Activated CD4-positive, alpha-beta T cell treated with anti-CD3 and anti-CD28 coated beads for 24 hours (primary cell): Measurements from ENCODE around the gene ABHD4.
"Not testable (repeated sequence)": the region's sequence is repeated elsewhere in the genome, so short reads cannot be mapped to it uniquely, and the experiment has no call there.

ENCODE experiments used
- DNase-seq, 2 donors: peaks; one replicate each; pipeline ENCODE4 v3.0.0-alpha.2; 2020; ENCODE audit warnings: low read depth in 2 of 2

ABHD4 gene

GRCh38 chr14:22589096-22589839 lies 8.8 kb upstream of the ABHD4 start, which contains the start of gene DAD1:
Gene DAD1 (minus strand): TSS chr14:22589224. CDS start chr14:22589157, 67 bp downstream.
- peak; percentile 98 for DNase-seq

GRCh38 chr14:22593189-22593588 lies 4.9 kb upstream of the ABHD4 start:
- DNase-seq: no peak

GRCh38 chr14:22593601-22594000 lies 4.5 kb upstream of the ABHD4 start:
- no peak for DNase-seq

- no peak for DNase-seq
These were observed 3.9 kb upstream of the ABHD4 start for GRCh38 chr14:22594156-22594716.

GRCh38 chr14:22596354-22596879 lies 1.7 kb upstream of the ABHD4 start:
- DNase-seq: no peak

- DNase-seq: no peak
These were observed 835 bp upstream of the ABHD4 start for GRCh38 chr14:22597265-22597664.

GRCh38 chr14:22597771-22598098 lies 365 bp upstream of the ABHD4 start:
- DNase-seq: no peak

- no peak for DNase-seq
These were observed 770 bp downstream of the ABHD4 start for GRCh38 chr14:22598896-22599244.

GRCh38 chr14:22599349-22599748 lies 1.2 kb downstream of the ABHD4 start:
- DNase-seq: no peak

- no peak for DNase-seq
These were observed 1.9 kb downstream of the ABHD4 start for GRCh38 chr14:22600027-22600426.

GRCh38 chr14:22601456-22601855 lies 3.4 kb downstream of the ABHD4 start:
- no peak for DNase-seq

- no peak for DNase-seq
These were observed 3.9 kb downstream of the ABHD4 start for GRCh38 chr14:22601996-22602395.

GRCh38 chr14:22602862-22603261 lies 4.8 kb downstream of the ABHD4 start:
- DNase-seq: no peak

- DNase-seq: no peak
These were observed 8.3 kb downstream of the ABHD4 start for GRCh38 chr14:22606380-22606779.

- DNase-seq: no peak
These were observed 9.2 kb downstream of the ABHD4 start for GRCh38 chr14:22607291-22607690.

GRCh38 chr14:22610931-22611330 lies 12.8 kb downstream of the ABHD4 start:
- no peak for DNase-seq

GRCh38 chr14:22613106-22613695 lies 15.1 kb downstream of the ABHD4 start:
- DNase-seq: no peak

GRCh38 chr14:22613736-22614239 lies 15.7 kb downstream of the ABHD4 start:
- no peak for DNase-seq

GRCh38 chr14:22614240-22614799 lies 16.2 kb downstream of the ABHD4 start:
- DNase-seq: no peak

- DNase-seq: not testable (repeated sequence)
These were observed 17.7 kb downstream of the ABHD4 start for GRCh38 chr14:22615765-22616164.

GRCh38 chr14:22622255-22622654 lies 24.2 kb downstream of the ABHD4 start:
- DNase-seq: no peak

- no peak for DNase-seq
These were observed 24.9 kb downstream of the ABHD4 start for GRCh38 chr14:22623047-22623446.

GRCh38 chr14:22626590-22626989 lies 28.5 kb downstream of the ABHD4 start:
- no peak for DNase-seq
